HG03039 (cell line): Measurements from ENCODE around the gene PREX1.

Experiments
- ATAC-seq: cut with Tn5 transposase; IDR thresholded peaks from one replicate; pipeline ENCODE4 v1.9.1; 2021; ENCODE audit warnings: mild to moderate bottlenecking, moderate library complexity; ENCODE audit not compliant: unreplicated experiment

Gene PREX1

GRCh38 chr20:48706710-48707365 is 121.0 kb downstream of the PREX1 start:
- ATAC-seq, result no peak

GRCh38 chr20:48706116-48706656 is 121.6 kb downstream of the PREX1 start:
- ATAC-seq, result no peak

- ATAC-seq, result no peak
Measured at GRCh38 chr20:48705240-48706115, 122.3 kb downstream of the PREX1 start.

GRCh38 chr20:48704761-48705160 is 123.0 kb downstream of the PREX1 start:
- no peak for ATAC-seq

GRCh38 chr20:48703511-48704219 is 124.1 kb downstream of the PREX1 start:
- ATAC-seq, result no peak

GRCh38 chr20:48703107-48703506 is 124.7 kb downstream of the PREX1 start:
- ATAC-seq, result no peak

GRCh38 chr20:48702455-48702913 is 125.3 kb downstream of the PREX1 start:
- ATAC-seq, result no peak

- no peak for ATAC-seq
Measured at GRCh38 chr20:48701702-48702101, 126.1 kb downstream of the PREX1 start.

- ATAC-seq, result no peak
Measured at GRCh38 chr20:48698507-48699267, 129.1 kb downstream of the PREX1 start.

GRCh38 chr20:48697845-48698491 is 129.8 kb downstream of the PREX1 start:
- no peak for ATAC-seq

GRCh38 chr20:48696671-48697070 is 131.1 kb downstream of the PREX1 start:
- ATAC-seq, result no peak

GRCh38 chr20:48695738-48696137 is 132.1 kb downstream of the PREX1 start:
- no peak for ATAC-seq

- no peak for ATAC-seq
Measured at GRCh38 chr20:48695255-48695654, 132.5 kb downstream of the PREX1 start.

GRCh38 chr20:48694381-48694865 is 133.4 kb downstream of the PREX1 start:
- no peak for ATAC-seq

- no peak for ATAC-seq
Measured at GRCh38 chr20:48691523-48691922, 136.3 kb downstream of the PREX1 start.

GRCh38 chr20:48690888-48691287 is 136.9 kb downstream of the PREX1 start:
- ATAC-seq, result no peak

GRCh38 chr20:48689874-48690571 is 137.8 kb downstream of the PREX1 start:
- no peak for ATAC-seq

GRCh38 chr20:48689388-48689787 is 138.4 kb downstream of the PREX1 start:
- ATAC-seq, result no peak

GRCh38 chr20:48688579-48688978 is 139.2 kb downstream of the PREX1 start:
- ATAC-seq, result no peak
